HG03571 (cell line): ENCODE data around the gene ASPSCR1.

Experiments used
- ATAC-seq: cut with Tn5 transposase; IDR thresholded peaks from one replicate; pipeline ENCODE4 v1.9.1; 2021; ENCODE audit not compliant: unreplicated experiment

ASPSCR1 gene

GRCh38 chr17:82021107-82021899, 43.9 kb downstream of the ASPSCR1 start:
- ATAC-seq, result no peak

GRCh38 chr17:82021900-82022309, 44.5 kb downstream of the ASPSCR1 start:
- no peak for ATAC-seq

- ATAC-seq, result peak; percentile 15
These were observed 45.0 kb downstream of the ASPSCR1 start, which contains the start of gene CENPX for GRCh38 chr17:82022310-82022980. Gene CENPX (minus strand): TSS chr17:82022878. CDS start chr17:82022861, 17 bp downstream.

- ATAC-seq, result peak; percentile 75
These were observed 45.6 kb downstream of the ASPSCR1 start, which contains the start of gene LRRC45 for GRCh38 chr17:82022981-82023446. Gene LRRC45 (plus strand): TSS chr17:82023305. CDS start chr17:82023644, 339 bp downstream.

- ATAC-seq, result peak; percentile 2
These were observed 46.2 kb downstream of the ASPSCR1 start for GRCh38 chr17:82023447-82024241.

- ATAC-seq, result no peak
These were observed 47.4 kb downstream of the ASPSCR1 start for GRCh38 chr17:82024859-82025258.

- ATAC-seq, result no peak
These were observed 48.1 kb downstream of the ASPSCR1 start for GRCh38 chr17:82025401-82026107.

GRCh38 chr17:82028246-82028645, 50.8 kb downstream of the ASPSCR1 start:
- ATAC-seq, result no peak

- ATAC-seq, result no peak
These were observed 51.5 kb downstream of the ASPSCR1 start for GRCh38 chr17:82028966-82029365.

- ATAC-seq, result no peak
These were observed 52.0 kb downstream of the ASPSCR1 start for GRCh38 chr17:82029391-82029790.

- ATAC-seq, result no peak
These were observed 52.6 kb downstream of the ASPSCR1 start for GRCh38 chr17:82029990-82030469.

GRCh38 chr17:82030470-82031302, 53.3 kb downstream of the ASPSCR1 start:
- no peak for ATAC-seq

- ATAC-seq, result no peak
These were observed 54.0 kb downstream of the ASPSCR1 start, which contains the start of gene RAC3 for GRCh38 chr17:82031303-82031884. Gene RAC3 (plus strand): TSS chr17:82031678. CDS start chr17:82031762, 84 bp downstream.

- ATAC-seq, result no peak
These were observed 54.6 kb downstream of the ASPSCR1 start for GRCh38 chr17:82031885-82032627.

GRCh38 chr17:82033359-82034085, 56.1 kb downstream of the ASPSCR1 start:
- ATAC-seq, result no peak

GRCh38 chr17:82034371-82035011, 57.1 kb downstream of the ASPSCR1 start:
- ATAC-seq, result no peak

GRCh38 chr17:82035488-82035887, 58.1 kb downstream of the ASPSCR1 start:
- no peak for ATAC-seq
